Nephron (organoid): ENCODE results near the gene OSBPL10.
"Not testable (repeated sequence)": the region's sequence is repeated elsewhere in the genome, so short reads cannot be mapped to it uniquely, and the experiment has no call there.

Experiments
- H3K27ac Mint-ChIP-seq, 3 experiments: 2 replicates each; pipeline ENCODE4 v1.8.0; 2020; ENCODE audit warnings: mixed read lengths in 3 of 3, mild to moderate bottlenecking in 2 of 3, moderate library complexity in 1 of 3
- H3K27me3 Mint-ChIP-seq: 2 replicates; pipeline ENCODE4 v1.8.0; 2021; ENCODE audit warnings: low read depth, mild to moderate bottlenecking, moderate library complexity, mixed read lengths
- H3K36me3 Mint-ChIP-seq: 2 replicates; pipeline ENCODE4 v1.8.0; 2020; ENCODE audit warnings: low read depth, mixed read lengths
- H3K4me1 Mint-ChIP-seq: 2 replicates; pipeline ENCODE4 v1.8.0; 2020; ENCODE audit warnings: mixed read lengths
- H3K4me3 Mint-ChIP-seq, 3 experiments: 2 replicates each; pipeline ENCODE4 v1.8.0; 2020; ENCODE audit warnings: mild to moderate bottlenecking in 3 of 3, mixed read lengths in 3 of 3, moderate library complexity in 2 of 3
- H3K9me3 Mint-ChIP-seq: 2 replicates; pipeline ENCODE4 v1.8.0; 2020; ENCODE audit warnings: mixed read lengths
- TF ChIP-seq, protein P1 (sequence below), 3 experiments: fragments of 200-600 bp; sonication (generic); IDR thresholded peaks; one replicate each; pipeline ENCODE4 v1.5.0; 2021; ENCODE audit warnings: antibody characterized with exemption in 3 of 3; ENCODE audit not compliant: unreplicated experiment in 3 of 3

OSBPL10 gene

DNA sequence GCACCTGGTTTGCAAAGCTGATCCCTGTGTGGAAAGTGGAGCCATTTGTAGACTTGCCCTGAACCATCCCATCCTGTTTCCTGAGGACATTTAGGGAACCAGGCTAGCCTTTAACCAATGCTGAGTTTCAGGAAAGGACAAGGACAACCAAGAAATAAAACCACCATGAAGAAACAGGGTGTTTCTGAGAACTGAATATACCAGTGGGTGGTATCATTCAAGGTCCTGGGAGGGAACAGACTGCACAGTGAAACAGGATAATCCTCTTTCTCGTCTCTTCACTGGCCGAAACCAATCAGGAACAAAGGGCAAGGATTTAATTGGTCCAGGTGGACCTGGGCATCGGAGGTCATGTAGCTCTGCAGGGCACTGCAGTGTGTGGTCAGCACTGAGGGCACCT is 22.3 kb upstream of the OSBPL10 start:
- peaks cover 5% of the 10 kb centered on the region for H3K4me1 Mint-ChIP-seq
- H3K27ac Mint-ChIP-seq, result no peak overlapping the region
- no peak overlapping the region for H3K4me3 Mint-ChIP-seq
- TF ChIP-seq, protein P1, sequence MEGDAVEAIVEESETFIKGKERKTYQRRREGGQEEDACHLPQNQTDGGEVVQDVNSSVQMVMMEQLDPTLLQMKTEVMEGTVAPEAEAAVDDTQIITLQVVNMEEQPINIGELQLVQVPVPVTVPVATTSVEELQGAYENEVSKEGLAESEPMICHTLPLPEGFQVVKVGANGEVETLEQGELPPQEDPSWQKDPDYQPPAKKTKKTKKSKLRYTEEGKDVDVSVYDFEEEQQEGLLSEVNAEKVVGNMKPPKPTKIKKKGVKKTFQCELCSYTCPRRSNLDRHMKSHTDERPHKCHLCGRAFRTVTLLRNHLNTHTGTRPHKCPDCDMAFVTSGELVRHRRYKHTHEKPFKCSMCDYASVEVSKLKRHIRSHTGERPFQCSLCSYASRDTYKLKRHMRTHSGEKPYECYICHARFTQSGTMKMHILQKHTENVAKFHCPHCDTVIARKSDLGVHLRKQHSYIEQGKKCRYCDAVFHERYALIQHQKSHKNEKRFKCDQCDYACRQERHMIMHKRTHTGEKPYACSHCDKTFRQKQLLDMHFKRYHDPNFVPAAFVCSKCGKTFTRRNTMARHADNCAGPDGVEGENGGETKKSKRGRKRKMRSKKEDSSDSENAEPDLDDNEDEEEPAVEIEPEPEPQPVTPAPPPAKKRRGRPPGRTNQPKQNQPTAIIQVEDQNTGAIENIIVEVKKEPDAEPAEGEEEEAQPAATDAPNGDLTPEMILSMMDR (IDR thresholded peaks at IDR 0.05; ENCODE audit: unreplicated experiment in 3 of 3), result no peak
- peaks cover 5% of the 10 kb centered on the region for H3K27me3 Mint-ChIP-seq
- no peaks in the 10 kb centered on the region for H3K36me3 Mint-ChIP-seq
- no peaks in the 10 kb centered on the region for H3K9me3 Mint-ChIP-seq

DNA sequence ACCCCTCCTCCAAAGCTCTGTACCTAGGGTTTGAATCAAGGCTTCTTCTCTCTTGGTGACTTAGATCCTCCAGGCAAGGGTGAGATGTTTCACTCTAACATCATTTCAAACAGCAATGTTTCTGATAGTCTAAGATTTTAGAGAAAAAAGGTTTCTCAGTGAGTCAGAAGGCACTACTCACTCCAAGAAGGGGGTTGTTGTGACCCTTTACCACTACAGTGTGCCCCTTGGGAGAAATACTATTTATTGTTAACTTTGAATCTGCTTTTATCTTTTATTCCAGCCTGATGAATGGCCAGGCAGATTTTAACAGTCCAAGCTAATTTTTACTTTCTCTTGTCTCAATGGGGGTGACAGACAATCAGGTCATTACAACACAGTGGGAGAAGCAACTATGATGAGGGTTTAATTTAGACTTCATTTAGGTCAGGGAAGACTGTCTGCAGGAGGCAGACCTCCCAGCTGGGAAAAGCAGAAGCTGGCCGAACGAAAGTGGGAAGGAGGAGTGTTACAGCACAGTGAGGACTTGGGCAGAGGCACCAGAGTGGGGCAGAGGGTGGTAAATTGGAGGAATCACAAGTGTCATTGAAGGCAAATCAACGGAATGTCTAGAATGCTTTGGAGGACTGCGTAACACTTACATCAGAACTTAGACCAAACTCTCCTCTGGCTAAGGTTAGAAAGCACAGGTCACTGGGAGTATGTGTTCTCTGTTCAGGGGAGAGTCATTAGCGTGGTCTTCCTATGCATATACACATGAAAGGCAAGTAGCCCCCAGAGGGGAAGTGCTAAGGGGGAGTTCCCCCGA is 21.7 kb upstream of the OSBPL10 start:
- TF ChIP-seq, protein P1 (IDR thresholded peaks at IDR 0.05; ENCODE audit: unreplicated experiment in 3 of 3), result no peak
- peaks cover 5% of the 10 kb centered on the region for H3K27me3 Mint-ChIP-seq
- peaks cover 5% of the 10 kb centered on the region for H3K4me1 Mint-ChIP-seq
- no peaks in the 10 kb centered on the region for H3K36me3 Mint-ChIP-seq
- no peaks in the 10 kb centered on the region for H3K9me3 Mint-ChIP-seq
- no peak overlapping the region for H3K4me3 Mint-ChIP-seq
- no peak overlapping the region for H3K27ac Mint-ChIP-seq

DNA sequence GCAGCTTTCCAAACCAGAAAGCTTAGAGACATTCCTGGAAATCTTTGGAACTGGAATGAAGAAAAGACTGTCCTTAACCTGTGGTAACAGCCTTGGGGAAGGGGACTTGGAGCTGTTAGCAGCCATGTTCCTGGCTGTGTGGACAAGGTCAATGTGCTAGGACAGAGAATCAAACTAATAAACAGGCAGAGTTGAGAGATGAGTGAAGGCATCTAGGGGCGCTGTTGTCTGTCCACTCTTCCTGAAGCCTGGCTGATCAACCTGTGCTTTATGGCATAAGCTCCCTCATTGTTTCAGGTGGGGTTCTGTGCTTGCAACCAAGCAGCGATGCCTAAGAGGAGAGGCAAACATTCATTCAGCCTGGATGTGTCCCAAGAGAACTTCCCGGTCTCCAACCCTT is 19.8 kb upstream of the OSBPL10 start:
- Mint-ChIP-seq H3K4me1 (peaks cover 5% of the 10 kb centered on the region), H3K27ac (no peak overlapping the region), H3K27me3 (peaks cover 5% of the 10 kb centered on the region), H3K4me3 (no peak overlapping the region), H3K36me3 (no peaks in the 10 kb centered on the region), H3K9me3 (no peaks in the 10 kb centered on the region)
- TF ChIP-seq, protein P1 (IDR thresholded peaks at IDR 0.05; ENCODE audit: unreplicated experiment in 3 of 3), result no peak

DNA sequence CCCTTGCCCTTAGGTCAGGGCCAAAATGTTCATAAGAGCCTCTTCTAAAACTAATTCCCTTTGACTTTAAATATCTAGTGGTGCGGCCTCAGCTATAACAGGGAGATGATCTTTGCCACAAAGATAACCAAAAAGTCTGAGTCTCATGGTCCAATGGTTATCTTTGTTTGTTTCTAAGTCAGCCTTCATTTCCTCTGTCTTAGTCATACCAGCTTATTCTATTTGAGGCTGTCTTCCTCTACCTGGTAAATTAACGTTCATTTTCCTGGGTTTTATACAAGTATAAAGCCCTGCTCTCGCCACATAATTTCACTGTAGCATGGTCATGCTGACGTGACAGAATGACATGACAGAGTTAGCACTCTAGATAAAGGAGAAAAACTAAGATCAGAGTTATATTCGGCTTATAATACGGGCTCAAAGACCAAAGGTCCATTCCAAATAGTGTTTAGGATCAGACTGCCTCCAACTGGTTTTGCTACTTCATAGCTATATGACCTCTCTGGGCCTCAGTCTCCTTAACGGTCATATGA is 18.9 kb upstream of the OSBPL10 start:
- Mint-ChIP-seq H3K36me3 (no peaks in the 10 kb centered on the region), H3K4me3 (no peak overlapping the region), H3K27ac (no peak overlapping the region), H3K4me1 (peaks cover 5% of the 10 kb centered on the region), H3K27me3 (peaks cover 5% of the 10 kb centered on the region), H3K9me3 (no peaks in the 10 kb centered on the region)
- TF ChIP-seq, protein P1 (IDR thresholded peaks at IDR 0.05; ENCODE audit: unreplicated experiment in 3 of 3), result no peak

DNA sequence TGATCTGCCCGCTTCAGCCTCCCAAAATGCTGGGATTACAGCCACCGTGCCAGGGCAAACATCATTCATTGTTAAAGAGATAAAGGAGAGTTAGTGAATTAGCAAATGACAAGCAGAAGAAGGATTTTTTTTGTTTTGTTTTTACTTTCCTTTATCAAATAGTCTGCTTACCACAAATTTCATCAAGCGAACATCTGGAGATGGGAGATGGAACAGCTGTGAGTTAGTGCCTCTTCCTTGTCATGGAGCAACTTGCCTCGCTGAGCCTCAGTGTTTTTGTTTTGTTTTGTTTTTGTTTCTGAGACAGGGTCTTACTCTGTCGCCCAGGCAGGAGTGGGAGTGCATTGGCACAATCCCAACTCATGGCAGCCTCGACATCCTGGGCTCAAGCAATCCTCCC is 16.4 kb upstream of the OSBPL10 start:
- Mint-ChIP-seq H3K9me3 (peaks cover 10% of the 10 kb centered on the region), H3K27me3 (no peaks in the 10 kb centered on the region), H3K4me3 (no peak overlapping the region), H3K36me3 (peaks cover 1% of the 10 kb centered on the region), H3K4me1 (no peaks in the 10 kb centered on the region), H3K27ac (no peak overlapping the region)
- TF ChIP-seq, protein P1 (IDR thresholded peaks at IDR 0.05; ENCODE audit: unreplicated experiment in 3 of 3), result no peak

DNA sequence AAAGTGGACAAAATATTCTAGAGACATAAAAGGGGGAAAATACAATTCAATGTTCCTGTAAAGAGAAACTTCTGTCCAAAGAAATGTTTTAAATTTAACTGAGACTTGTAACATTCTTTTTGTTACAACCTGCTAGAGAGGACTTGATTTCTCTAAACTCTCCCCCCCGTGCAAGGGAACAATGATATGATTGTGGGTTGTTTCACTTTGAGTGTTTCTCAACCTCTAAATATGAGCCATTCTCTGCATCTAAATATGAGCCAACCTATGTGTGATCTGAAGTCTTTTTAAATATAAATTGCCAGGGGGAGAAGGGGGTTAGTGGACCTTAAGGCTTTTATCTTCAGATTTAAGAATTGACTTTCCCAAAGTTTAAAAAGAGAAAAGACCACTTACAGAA is 15.1 kb upstream of the OSBPL10 start:
- Mint-ChIP-seq H3K27me3 (no peaks in the 10 kb centered on the region), H3K9me3 (peaks cover 12% of the 10 kb centered on the region), H3K36me3 (peaks cover 4% of the 10 kb centered on the region), H3K4me3 (no peak overlapping the region), H3K27ac (no peak overlapping the region), H3K4me1 (no peaks in the 10 kb centered on the region)
- TF ChIP-seq, protein P1 (IDR thresholded peaks at IDR 0.05; ENCODE audit: unreplicated experiment in 3 of 3), result no peak

DNA sequence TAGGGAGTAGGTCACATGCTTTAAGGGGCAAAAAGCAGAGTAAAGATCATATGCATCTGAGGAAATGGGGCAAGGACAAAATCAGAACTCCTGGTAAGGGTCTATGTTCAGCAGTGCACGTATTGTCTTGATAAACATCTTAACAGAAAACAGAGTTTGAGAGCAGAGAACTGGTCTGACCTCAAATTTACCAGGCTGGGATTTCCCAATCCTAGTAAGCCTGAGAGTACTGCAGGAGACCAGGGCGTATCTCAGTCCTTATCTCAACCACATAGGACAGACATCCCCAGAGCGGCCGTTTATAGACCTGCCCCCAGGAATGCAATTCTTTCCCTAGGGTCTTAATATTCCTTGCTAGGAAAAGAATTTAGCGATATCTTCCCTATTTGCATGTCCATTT is 14.0 kb upstream of the OSBPL10 start:
- not testable (repeated sequence) for H3K4me1 Mint-ChIP-seq, H3K27me3 Mint-ChIP-seq, H3K27ac Mint-ChIP-seq, H3K36me3 Mint-ChIP-seq, H3K4me3 Mint-ChIP-seq
- H3K9me3 Mint-ChIP-seq, result peaks cover 14% of the 10 kb centered on the region
